Measurements from ENCODE around the gene EDC3.

DNA sequence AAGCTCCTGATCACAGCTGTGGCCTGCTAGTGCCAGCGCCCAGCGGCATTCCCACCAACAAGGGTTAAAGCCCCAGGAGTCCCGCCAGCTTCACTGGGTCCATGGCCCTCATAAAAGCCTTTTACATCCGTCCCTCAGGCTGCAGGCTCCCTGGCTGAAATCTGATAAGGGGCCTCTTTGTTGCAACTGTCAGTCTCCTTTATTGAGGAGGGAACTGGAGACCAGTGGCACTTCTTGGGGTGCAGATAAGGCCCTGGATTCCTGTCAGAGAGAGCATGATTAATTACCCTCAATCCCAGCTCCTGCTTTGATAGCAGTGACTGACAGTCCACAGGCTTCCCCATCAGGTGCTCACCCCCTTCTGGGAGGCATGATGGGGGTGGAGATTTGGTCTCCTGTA, 111.0 kb downstream of the EDC3 start:
- TF ChIP-seq, protein P1, sequence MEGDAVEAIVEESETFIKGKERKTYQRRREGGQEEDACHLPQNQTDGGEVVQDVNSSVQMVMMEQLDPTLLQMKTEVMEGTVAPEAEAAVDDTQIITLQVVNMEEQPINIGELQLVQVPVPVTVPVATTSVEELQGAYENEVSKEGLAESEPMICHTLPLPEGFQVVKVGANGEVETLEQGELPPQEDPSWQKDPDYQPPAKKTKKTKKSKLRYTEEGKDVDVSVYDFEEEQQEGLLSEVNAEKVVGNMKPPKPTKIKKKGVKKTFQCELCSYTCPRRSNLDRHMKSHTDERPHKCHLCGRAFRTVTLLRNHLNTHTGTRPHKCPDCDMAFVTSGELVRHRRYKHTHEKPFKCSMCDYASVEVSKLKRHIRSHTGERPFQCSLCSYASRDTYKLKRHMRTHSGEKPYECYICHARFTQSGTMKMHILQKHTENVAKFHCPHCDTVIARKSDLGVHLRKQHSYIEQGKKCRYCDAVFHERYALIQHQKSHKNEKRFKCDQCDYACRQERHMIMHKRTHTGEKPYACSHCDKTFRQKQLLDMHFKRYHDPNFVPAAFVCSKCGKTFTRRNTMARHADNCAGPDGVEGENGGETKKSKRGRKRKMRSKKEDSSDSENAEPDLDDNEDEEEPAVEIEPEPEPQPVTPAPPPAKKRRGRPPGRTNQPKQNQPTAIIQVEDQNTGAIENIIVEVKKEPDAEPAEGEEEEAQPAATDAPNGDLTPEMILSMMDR (IDR thresholded peaks at IDR 0.05), result no peak
- TF ChIP-seq POLR2AphosphoS5 (IDR thresholded peaks at IDR 0.05), result no peak

Data from sigmoid colon (tissue), 4 donors.